ENCODE measurements around the gene CRYGA.
"Not testable (repeated sequence)": the region's sequence is repeated elsewhere in the genome, so short reads cannot be mapped to it uniquely, and the experiment has no call there.

Gene CRYGA

DNA sequence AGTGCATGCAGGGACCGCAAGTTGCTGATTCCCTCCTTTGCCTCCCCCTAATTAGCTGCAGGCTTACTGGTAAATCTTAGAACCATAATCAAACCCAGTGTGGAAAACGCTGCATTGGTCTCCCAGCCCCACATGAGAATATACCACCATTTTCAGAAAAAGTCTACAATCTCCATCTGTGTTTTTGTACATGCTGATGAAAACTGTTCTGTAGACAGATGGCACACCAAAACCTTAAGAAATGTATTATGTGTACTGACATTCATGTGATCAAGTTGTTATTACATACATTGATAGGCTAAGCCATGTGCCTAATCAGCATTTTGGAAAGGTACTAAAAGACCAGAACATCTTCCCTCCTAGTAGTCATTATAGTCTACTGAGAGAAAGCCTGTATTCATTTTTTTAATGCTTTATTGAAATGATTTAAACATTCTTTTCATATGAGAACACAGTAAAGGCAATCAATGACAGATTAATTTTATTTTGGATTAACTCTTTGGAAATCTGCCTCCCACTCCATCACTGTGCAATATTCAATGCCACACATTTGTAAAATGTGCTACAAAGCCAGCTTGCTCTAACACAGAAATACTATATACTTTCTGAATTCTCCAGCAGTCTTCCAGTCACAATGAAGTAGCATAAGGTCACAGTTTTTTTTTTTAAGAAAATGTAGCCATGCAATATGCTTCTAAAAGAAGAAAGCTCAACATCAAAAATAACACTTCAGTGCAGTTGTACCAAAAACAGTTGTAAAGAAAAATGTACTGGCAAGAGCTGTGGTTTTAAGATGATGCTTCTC, 1.8 kb upstream of the CRYGA start:
- in situ Hi-C loops (cut with MboI; ENCODE audit: low sequenced_read_pairs) = no loop called here

DNA sequence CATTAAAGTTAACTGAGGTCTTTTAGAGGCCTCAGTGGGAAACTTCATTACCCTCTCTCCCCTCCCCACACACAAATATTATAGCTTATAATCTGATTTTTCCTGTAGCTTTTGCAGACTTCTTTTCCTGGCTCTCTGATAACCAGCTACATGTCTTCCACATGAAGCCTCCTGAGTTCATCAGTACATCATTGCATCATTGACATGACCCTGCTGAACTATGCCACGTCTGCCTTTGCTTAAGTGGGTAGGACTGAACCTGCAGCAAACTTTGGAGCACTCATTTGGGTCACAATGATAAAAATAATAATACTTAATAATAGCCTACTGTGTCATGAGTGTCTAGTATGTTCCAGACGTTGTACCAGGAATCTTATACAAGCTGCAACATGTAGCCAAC, 7.0 kb downstream of the CRYGA start:
- in situ Hi-C loops (cut with MboI; ENCODE audit: low sequenced_read_pairs) = no loop called here

DNA sequence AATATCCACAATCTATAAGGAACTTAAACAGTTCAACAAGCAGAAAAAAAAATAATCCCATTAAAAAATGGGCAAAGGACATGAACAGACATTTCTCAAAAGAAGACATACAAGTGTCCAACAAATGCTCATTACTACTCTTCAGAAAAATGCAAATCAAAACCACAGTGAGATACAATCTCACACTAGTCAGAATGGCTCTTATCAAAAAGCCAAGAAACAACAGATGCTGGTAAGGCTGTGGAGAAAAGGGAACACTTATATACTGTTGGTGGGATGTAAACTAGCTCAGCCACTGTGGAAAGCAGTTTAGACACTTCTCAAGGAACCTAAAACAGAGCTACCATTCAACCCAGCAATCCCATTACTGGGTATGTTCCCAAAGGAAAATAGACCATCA, 10.2 kb downstream of the CRYGA start:
- in situ Hi-C loops (cut with MboI; ENCODE audit: low sequenced_read_pairs) = no loop called here

DNA sequence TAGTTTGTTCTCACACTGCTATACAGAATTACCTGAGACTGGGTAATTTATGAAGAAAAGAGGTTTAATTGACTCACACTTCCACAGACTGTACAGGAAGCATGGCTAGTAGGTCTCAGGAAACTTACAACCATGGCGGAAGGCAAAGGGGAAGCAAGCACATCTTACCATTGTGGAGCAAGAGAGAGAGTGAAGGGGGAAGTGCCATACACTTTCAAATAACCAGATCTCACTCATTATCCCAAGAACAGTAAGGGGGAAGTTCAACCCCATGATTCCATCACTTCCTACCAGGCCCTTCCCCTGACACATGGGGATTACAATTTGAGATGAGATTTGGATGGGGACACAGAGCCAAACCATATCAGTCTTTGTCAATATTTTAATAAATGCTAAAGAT, 12.4 kb downstream of the CRYGA start:
- in situ Hi-C loops (cut with MboI; ENCODE audit: low sequenced_read_pairs) = no loop called here

DNA sequence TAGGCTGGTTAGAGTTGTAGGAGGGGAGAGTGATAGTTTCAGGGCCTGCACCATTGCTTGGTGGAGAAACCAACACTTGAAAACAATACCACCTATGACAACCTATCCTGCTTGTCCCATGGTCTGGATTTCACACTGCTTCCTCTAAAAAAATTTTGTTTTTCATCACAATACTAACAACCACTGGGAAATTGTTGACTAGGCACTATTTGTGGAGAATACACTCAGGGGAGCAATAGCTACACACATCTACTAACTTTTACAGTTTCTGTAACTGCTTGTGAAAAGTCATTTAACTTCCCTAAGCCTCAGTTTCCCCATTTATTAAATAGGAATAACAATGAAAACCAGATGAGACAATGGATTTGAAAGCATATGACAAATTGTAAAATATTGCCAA, 13.3 kb downstream of the CRYGA start:
- in situ Hi-C loops (cut with MboI; ENCODE audit: low sequenced_read_pairs) = no loop called here

DNA sequence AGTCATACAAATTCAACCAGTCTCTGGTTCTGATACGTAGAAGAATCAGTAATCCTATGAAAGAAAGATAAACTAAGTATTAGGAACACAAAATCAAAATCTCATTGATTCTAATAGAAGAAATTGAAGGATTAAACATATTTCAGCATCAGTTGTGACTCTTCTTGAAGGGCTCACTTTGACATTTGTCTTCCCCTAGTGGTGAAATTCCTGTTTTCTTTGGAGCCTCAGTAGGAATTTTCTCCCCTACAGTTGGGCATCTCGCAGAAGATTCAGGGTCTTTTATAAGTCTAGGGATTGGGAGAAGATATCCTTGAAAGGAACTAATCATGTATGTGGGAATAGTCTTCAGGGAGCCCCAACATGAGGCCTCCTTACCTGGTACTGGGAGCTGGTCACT, 14.6 kb downstream of the CRYGA start:
- in situ Hi-C loops (cut with MboI; ENCODE audit: low sequenced_read_pairs) = no loop called here

DNA sequence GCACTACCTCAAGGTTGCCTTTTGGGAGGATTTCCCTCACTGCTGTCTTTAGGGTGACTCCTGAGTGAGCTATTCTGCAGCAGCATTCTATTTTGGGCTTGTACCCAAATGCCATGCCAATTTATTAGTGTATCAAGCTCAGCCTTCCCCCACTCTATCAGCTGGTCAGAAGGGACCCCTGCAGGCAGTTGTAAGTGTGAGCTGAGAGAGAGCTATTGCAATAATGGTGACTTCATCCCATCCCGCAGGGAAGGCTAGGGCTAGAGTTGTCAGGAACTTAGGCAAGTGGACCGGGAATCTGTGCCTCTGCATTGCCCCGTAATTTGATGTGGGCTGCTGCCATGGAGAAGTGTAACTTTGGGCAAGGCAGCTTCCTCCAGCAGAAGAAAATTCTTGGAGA, 15.6 kb downstream of the CRYGA start:
- in situ Hi-C loops (cut with MboI; ENCODE audit: low sequenced_read_pairs) = no loop called here

DNA sequence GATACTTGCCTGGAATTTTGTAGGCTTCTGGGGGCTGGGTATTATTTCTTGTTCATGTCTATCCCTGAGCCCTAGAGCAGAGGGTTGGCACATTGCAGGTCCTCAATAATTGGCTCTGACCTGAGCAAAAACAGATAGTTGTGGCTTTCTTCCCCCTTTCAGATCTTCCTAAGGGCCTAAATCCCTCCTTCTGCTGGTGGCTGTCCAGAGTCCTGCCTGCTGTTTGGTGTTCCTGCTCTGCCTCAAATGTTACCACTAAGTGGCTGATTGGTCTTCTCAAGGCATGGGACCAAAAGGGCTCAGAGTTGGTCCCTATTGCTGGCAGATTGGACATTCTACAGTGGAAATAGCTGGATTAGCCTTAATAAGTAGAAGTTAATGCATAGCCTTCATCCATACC, 16.4 kb downstream of the CRYGA start:
- in situ Hi-C loops (cut with MboI; ENCODE audit: low sequenced_read_pairs) = no loop called here

DNA sequence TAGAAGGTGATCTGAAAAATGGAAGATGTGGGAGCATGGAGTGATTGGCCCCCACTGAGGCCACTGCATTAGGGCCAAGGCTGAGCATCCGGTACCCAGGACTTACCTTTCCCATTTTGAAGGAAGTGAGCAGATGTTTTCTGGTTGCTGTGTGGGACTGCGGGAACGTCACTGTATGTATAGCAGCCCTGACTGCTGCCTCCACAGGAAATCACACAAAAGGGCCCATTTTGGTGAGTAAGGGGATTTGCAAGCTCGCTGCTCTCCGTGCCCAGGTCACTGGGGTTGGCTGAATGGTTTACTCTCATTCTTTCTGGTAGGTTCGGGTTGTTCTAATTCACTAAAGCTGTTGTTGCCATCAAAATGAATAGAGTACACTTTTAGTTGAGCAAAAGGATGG, 17.4 kb downstream of the CRYGA start, which contains the start of gene CRYGB:
TSS of gene CRYGB (minus strand) at position 153 of the 400 bp plus-strand sequence. CDS start at position 115, 38 bp downstream.
- in situ Hi-C loops (cut with MboI; ENCODE audit: low sequenced_read_pairs) = no loop called here

DNA sequence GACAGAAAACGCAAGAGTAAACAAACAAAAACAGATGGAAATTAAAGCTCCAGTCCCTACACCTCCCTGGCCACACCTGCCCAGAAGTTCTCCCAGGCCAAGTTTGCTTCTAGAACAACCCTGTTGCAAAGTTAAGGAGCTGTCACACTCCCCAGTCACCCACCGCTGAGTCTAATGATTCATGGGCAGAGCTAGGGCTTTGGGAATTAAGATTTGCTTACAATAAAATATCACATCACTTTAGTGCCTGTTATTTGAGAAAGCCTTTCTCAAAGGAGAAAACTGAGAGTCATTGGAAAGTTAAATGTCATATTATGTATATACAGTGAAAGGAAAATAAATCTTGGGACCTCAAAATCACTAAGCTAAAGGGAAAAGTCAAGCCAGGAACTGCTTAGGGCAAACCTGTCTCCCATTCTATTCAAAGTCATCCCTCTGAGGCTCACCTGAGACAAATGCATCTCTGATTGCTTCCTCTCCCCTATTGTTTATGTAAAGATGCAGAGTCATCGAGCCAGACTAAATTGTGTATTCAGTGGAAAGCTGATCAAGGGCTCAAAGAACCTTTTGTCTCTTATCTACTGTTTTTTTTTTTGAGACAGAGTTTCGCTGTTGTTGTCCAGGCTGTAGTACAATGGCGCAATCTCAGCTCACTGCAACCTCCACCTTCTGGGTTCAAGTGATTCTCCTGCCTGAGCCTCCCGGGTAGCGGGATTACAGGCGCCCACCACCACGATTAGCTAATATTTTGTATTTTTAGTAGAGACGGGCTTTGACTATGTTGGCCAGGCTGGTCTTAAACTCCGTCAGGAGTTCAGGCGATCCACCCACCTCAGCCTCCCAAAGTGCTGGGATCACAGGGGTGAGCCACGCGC, 20.2 kb downstream of the CRYGA start:
- in situ Hi-C loops (cut with MboI; ENCODE audit: low sequenced_read_pairs) = no loop called here

DNA sequence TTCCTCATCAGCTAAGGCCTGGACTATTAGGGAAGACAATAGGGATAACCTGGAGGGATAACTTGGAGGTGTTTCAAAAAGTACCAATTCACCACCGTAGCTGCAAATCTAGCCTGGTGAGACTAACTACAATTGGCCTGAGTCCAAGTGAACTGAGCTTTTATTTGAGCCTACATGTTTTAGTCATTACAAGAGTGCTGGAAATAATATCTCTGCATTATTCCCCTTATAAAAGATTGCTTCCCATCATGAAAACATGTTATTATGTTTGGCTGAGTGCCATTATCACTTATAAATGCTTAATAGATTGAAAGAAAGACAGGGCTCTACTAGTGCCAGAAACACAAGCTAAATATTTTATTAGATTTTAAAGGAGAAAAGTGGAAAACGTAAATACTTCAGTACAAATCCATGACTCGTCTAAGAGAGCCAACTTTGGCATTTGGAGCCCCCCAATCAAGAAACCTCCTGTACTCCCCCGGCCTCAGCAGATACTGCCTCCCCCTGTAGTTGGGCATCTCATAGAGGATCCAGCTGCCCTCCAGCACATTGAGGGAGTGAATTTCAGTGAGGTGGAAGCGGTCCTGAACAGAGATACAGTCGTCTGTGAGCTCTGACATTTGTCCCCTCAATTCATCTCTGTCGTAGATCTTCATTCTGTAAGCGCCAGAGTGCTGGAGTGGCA, 21.0 kb downstream of the CRYGA start:
- in situ Hi-C loops (cut with MboI; ENCODE audit: low sequenced_read_pairs) = no loop called here

DNA sequence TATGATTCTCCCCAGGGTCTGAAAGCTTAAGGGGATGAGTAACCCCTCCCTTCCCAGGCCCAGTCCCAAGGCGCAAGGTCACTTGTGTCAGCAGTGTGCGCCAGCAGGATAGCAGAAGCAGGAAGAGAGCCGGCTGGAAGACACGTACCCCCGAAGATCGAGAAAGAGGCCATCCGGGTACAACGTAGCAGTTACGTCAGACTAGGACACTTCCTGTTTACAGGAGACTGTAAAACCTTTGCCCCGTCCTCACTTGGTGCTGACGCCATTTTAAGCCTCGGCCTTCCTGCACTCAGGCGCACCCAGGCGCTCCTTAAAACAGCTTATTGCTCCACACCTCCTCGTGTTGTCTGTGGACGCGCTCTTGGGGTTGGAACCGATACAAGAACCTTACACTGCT, 23.9 kb downstream of the CRYGA start:
- in situ Hi-C loops (cut with MboI; ENCODE audit: low sequenced_read_pairs) = no loop called here

DNA sequence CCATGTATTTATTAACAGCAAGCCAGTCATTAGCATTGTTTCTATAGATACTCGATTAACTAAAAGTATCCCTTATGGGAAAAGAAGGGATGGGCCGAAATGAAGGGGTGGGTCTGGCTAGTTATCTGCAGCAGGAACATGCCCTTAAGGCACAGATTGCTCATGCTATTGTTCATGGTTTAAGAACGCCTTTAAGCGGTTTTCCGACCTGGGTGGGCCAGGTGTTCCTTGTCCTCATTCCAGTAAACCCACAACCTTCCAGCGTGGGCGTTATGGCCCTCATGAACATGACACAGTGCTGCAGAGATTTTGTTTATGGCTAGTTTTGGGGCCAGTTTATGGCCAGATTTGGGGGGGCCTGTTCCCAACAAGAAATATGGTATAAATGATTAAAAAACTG, 25.1 kb downstream of the CRYGA start:
- in situ Hi-C loops (cut with MboI; ENCODE audit: low sequenced_read_pairs) = not testable (repeated sequence)

DNA sequence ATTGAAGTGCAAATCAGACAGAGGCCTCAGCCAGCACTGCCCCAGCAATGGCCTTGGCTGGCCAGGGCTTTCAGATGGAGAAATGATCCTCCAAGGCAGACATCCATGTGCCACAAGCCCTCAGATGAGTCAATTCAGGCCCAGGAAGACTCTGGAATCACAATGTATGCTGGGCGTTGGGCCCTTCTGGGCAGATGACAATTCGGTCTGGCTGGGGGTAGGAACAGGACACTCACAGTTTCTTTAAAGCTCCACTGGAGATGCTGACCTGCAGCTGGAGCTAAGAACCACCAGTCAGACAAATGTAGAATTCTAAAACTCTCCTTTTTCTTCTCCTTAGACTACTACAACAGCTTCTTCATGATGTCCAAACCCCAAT, 26.7 kb downstream of the CRYGA start:
- in situ Hi-C loops (cut with MboI; ENCODE audit: low sequenced_read_pairs) = no loop called here

DNA sequence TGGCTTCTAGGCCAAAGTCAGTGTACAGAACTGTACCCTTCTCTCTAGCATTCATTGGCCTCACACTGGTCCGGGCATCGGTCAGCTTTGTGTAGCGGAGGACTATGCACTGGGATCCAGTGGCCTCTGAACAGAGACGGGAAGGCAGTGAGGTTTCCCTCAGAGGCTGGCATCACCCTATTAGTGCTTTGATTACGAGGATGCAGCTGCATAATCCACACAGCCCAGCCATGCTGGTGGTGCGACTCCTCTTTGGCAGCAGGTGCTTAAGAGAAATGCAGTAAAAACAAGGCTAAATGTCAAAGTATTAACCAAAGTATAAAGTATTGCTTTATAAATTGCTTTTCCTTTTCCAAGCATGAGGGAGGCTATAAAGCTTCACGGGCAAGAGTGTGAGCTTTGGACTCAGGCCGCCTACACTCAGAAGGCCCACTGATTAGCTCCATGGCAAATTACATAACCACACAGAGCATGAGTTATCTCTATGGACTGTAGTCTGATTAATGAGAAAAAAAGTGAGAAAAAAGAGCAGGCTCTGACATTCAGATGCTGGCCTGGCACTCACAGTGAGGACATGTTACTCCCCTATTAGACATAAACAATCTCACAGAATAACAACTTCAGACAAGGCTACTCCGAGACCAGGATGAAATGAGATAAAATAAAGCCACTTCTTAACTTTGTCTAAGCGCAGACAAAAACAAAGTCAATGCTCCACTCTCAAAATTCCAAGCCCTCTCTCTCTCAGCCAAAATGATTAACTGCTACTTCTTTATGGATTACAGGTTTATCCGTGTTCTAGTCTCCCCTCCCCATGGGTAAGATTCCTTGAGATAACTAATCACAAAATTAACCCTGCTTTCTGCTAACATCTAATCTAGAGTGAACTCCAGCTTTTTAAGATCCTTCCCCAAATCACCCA, 27.3 kb downstream of the CRYGA start:
- in situ Hi-C loops (cut with MboI; ENCODE audit: low sequenced_read_pairs) = no loop called here

DNA sequence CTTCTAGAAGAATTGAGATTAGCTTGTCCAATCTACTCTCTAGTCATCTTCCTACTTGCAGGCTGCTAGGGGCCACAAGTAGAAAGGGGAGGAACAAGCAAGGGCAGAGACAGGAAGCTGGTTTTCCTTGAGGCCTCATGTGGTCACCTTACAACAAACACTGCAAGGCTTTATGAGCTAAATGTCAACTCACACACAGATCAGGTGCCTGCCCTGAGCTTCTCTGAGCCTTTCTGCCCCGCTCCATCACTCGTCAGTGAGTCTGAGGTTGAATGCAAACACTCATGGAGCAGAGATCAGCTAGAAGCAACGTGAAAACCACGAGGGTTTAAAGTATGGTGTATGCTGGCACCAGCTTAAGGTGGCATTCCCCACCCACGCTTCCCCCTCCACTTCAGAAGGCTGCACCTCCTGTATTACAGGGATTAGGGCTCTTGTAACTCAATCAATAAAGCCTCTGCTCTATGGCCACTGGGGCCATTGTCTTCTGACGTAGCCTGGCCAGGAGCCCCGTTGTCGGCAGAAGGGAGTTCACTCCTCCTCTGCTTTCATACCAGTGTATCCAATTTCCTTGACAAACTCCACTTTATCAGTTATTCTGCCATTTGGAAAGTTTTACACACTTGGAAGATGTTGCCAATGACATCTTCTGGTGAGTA, 28.3 kb downstream of the CRYGA start:
- in situ Hi-C loops (cut with MboI; ENCODE audit: low sequenced_read_pairs) = no loop called here

DNA sequence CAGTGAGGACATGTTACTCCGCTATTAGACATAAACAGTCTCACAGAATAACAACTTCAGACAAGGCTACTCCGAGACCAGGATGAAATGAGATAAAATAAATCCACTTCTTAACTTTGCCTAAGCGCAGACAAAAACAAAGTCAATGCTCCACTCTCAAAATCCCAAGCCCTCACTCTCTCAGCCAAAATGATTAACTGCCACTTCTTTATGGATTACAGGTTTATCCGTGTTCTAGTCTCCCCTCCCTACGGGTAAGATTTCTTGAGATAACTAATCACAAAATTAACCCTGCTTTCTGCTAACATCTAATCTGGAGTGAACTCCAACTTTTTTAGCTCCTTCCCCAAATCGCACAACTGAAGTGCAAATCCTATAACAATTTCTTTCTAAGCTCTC, 32.7 kb downstream of the CRYGA start:
- in situ Hi-C loops (cut with MboI; ENCODE audit: low sequenced_read_pairs) = no loop called here

DNA sequence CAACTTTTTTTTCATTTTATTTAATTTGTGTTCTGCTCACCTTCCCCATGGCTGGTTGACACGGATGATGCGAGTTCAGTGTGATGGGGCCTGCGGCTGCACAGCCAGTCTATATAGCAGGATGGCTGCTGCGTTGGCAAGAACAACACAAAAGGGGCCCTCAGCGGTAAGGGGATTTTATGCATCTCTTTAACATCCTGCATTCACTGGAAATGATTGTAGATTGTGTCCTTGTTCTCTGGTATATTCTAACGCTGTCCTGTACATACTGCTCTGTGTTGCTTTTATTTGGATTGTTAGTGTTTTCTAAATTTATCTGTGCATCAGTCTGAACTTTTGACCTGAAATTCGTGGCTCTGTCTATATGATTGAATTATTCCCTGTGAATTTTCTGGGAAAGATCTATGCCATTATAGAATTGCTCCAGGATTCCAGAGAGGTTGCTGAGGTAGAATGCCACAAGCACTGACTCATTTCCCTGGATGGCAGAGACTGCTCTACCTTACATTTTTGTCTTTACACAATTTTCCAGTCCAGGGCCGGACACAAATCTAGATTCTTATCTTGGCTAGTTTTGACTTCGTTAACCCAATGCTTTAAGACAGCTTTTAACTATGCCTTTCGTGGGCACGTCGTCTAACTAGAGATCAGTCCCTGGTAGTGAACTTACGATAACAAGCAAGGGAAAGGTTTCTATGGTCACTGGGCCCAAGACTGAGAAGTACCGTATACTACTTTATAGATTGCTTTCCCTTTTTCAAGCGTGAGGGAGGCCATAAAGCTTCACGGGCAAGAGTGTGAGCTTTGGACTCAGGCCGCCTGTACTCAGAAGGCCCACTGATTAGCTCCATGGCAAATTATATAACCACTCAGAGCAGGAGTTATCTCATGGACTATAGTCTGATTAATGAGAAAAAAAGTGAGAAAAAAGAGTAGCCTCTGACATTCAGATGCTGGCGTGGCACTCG, 33.4 kb downstream of the CRYGA start, which contains the start of gene CRYGC:
TSS of gene CRYGC (minus strand) at position 85 of the 968 bp plus-strand sequence. CDS start at position 49, 36 bp downstream.
- in situ Hi-C loops (cut with MboI; ENCODE audit: low sequenced_read_pairs) = no loop called here

DNA sequence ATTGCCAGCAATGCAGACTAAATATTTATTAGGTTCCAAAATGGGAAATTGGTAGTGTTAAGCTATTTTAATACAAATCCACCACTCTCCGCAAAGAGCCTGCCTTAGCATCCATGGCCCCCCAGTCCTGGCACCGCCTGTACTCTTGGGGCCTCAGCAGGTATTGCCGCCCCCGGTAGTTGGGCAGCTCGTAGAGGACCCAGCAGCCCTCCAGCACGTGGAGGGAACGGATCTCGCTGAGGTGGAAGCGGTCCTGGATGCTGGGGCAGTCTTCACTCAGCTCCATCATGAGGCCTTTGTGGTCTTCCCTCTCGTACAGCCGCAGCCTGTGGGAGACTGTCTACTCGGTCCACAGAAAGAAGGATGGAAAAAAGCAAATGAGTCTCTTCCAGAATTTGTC, 35.3 kb downstream of the CRYGA start:
- in situ Hi-C loops (cut with MboI; ENCODE audit: low sequenced_read_pairs) = no loop called here
